ENCODE data around the gene MAD2L1.

GRCh38 chr4:120008957-120009356, 57.7 kb downstream of the MAD2L1 start:
- TF ChIP-seq, protein P1, sequence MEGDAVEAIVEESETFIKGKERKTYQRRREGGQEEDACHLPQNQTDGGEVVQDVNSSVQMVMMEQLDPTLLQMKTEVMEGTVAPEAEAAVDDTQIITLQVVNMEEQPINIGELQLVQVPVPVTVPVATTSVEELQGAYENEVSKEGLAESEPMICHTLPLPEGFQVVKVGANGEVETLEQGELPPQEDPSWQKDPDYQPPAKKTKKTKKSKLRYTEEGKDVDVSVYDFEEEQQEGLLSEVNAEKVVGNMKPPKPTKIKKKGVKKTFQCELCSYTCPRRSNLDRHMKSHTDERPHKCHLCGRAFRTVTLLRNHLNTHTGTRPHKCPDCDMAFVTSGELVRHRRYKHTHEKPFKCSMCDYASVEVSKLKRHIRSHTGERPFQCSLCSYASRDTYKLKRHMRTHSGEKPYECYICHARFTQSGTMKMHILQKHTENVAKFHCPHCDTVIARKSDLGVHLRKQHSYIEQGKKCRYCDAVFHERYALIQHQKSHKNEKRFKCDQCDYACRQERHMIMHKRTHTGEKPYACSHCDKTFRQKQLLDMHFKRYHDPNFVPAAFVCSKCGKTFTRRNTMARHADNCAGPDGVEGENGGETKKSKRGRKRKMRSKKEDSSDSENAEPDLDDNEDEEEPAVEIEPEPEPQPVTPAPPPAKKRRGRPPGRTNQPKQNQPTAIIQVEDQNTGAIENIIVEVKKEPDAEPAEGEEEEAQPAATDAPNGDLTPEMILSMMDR (IDR thresholded peaks at IDR 0.05 in 8 of 11, conservative IDR thresholded peaks at IDR 0.05 in 3 of 11) = no peak
- TF ChIP-seq POLR2A (IDR thresholded peaks at IDR 0.05) = no peak
- no peak for TF ChIP-seq POLR2AphosphoS5 (IDR thresholded peaks at IDR 0.05)

All from spleen (tissue), 7 donors.